HCT116 (cell line): ENCODE measurements around the gene CXXC1. TPM values are rescaled to one million over a fixed set of nuclear protein-coding genes. Genes with fewer than 3 reads are reported as not detected.

ENCODE experiments used
- ATAC-seq: fragments of 200-7000 bp; cut with Tn5 transposase; 2 replicates; pipeline ENCODE4 v1.9.1; 2020; ENCODE audit warnings: mild to moderate bottlenecking, moderate library complexity
- BruUV-seq: library from RNA; stranded (reverse); fragments of 400-500 nt; replicated peaks from 2 replicates; lab custom pipeline; 2021; lab: Mats Ljungman, UMichigan
- CTCF ChIA-PET: fragments of 300-600 bp; sonication (Branson Sonifier 250); formaldehyde crosslinking; loops from one replicate; lab custom pipeline; 2021; ENCODE audit warnings: antibody characterized with exemption; lab: Charles Lee
- POLR2A ChIA-PET: fragments of 300-600, 350-600 bp; sonication (Branson Sonifier 250); formaldehyde crosslinking; loops from one replicate; lab custom pipeline; 2021; ENCODE audit warnings: antibody characterized with exemption; lab: Charles Lee
- RAD21 ChIA-PET, 2 experiments: fragments of 300-600 bp; sonication (Branson Sonifier 250); formaldehyde crosslinking; loops; one replicate each; lab custom pipeline; 2023; ENCODE audit warnings: low total read pairs in 2 of 2; ENCODE audit not compliant: uncharacterized antibody in 2 of 2, unreplicated experiment in 2 of 2, low non-redundant PET in 1 of 2; lab: Charles Lee
- DNase-seq: peaks from one replicate; pipeline ENCODE4 v3.0.0-alpha.2; 2010; ENCODE audit warnings: low read depth, low spot score
- H2AFZ ChIP-seq: fragments of 200-600 bp; shearing (Covaris generic), sonication (generic); 2 replicates; pipeline ENCODE4 v1.6.1; 2017; ENCODE audit warnings: low read depth, mixed run types, mixed read lengths, antibody characterized with exemption, low read length; ENCODE audit not compliant: poor library complexity, severe bottlenecking
- H3K27ac ChIP-seq: 2 replicates; pipeline ENCODE4 v1.5.1; 2012; ENCODE audit warnings: low read depth, low read length
- H3K27me3 ChIP-seq: fragments of 200-600 bp; sonication (generic); 2 replicates; pipeline ENCODE4 v1.6.1; 2016; ENCODE audit warnings: mixed run types, low read length, mixed read lengths; ENCODE audit not compliant: insufficient read depth
- H3K36me3 ChIP-seq, 2 experiments: fragments of 200-500 bp in 1 of 2; fragments of 200-600 bp in 1 of 2; sonication (Bioruptor generic) in 1 of 2; sonication (generic) in 1 of 2; 2 replicates each; pipeline versions ENCODE4 v1.5.1 to v1.6.1; 2014 to 2016; ENCODE audit warnings: low read length in 2 of 2, inconsistent platforms in 1 of 2, mixed read lengths in 1 of 2, mixed run types in 1 of 2; ENCODE audit not compliant: insufficient read depth in 2 of 2, control insufficient read depth in 1 of 2
- H3K4me1 ChIP-seq, 2 experiments: fragments of 200-600 bp in 1 of 2; sonication (generic) in 1 of 2; 2 replicates each; pipeline versions ENCODE4 v1.5.1 to v1.6.1; 2012 to 2017; ENCODE audit warnings: low read length in 2 of 2, inconsistent platforms in 1 of 2, mild to moderate bottlenecking in 1 of 2, mixed read lengths in 1 of 2, mixed run types in 1 of 2, moderate library complexity in 1 of 2; ENCODE audit not compliant: insufficient read depth in 2 of 2, control insufficient read depth in 1 of 2
- H3K4me2 ChIP-seq: fragments of 200-600 bp; sonication (generic); 2 replicates; pipeline ENCODE4 v1.6.1; 2017; ENCODE audit warnings: mixed run types, low read length, mixed read lengths
- H3K4me3 ChIP-seq, 2 experiments: fragments of 200-600 bp in 1 of 2; sonication (generic) in 1 of 2; replicated peaks in 1 of 2; 2 replicates each; pipeline ENCODE4 v1.5.1; 2011 to 2016; ENCODE audit warnings: low read length in 2 of 2, control low read depth in 1 of 2, low read depth in 1 of 2, mild to moderate bottlenecking in 1 of 2, mixed read lengths in 1 of 2, mixed run types in 1 of 2
- H3K79me2 ChIP-seq: fragments of 200-600 bp; sonication (generic); 2 replicates; pipeline ENCODE4 v1.6.1; 2017; ENCODE audit warnings: mild to moderate bottlenecking, mixed run types, low read length, moderate library complexity, mixed read lengths; ENCODE audit not compliant: insufficient read depth
- H3K9ac ChIP-seq: fragments of 200-600 bp; sonication (generic); 2 replicates; pipeline ENCODE4 v1.6.1; 2016; ENCODE audit warnings: low read length, mixed read lengths
- H3K9me2 ChIP-seq: fragments of 200-600 bp; sonication (generic), shearing (Covaris generic); 2 replicates; pipeline ENCODE4 v1.6.1; 2017; ENCODE audit warnings: mixed run types, mild to moderate bottlenecking, moderate library complexity; ENCODE audit not compliant: insufficient read depth
- H3K9me3 ChIP-seq, 2 experiments: fragments of 200-500 bp in 1 of 2; fragments of 200-600 bp in 1 of 2; sonication (Bioruptor generic) in 1 of 2; sonication (generic) in 1 of 2; 2 replicates each; pipeline ENCODE4 v1.6.1; 2014 to 2017; ENCODE audit warnings: low read length in 2 of 2, mixed read lengths in 2 of 2, inconsistent platforms in 1 of 2, low read depth in 1 of 2, mild to moderate bottlenecking in 1 of 2, mixed run types in 1 of 2, moderate library complexity in 1 of 2; ENCODE audit not compliant: control insufficient read depth in 1 of 2, insufficient read depth in 1 of 2
- H4K20me1 ChIP-seq: fragments of 200-600 bp; sonication (generic), shearing (Covaris generic); 2 replicates; pipeline ENCODE4 v1.6.1; 2017; ENCODE audit warnings: mixed run types, mild to moderate bottlenecking, moderate library complexity; ENCODE audit not compliant: insufficient read depth
- EGR1 ChIP-seq: IDR thresholded peaks from 2 replicates; pipeline ENCODE4 v1.6.1; 2012; ENCODE audit warnings: low read depth
- EZH2 ChIP-seq: fragments of 200-600 bp; sonication (generic); IDR thresholded peaks from 2 replicates; pipeline ENCODE4 v1.6.1; 2017; ENCODE audit warnings: antibody characterized with exemption, mixed run types
- JUND ChIP-seq: IDR thresholded peaks from 2 replicates; pipeline ENCODE4 v1.6.1; 2012
- POLR2AphosphoS5 ChIP-seq: IDR thresholded peaks from 2 replicates; pipeline ENCODE4 v1.6.1; 2011; ENCODE audit warnings: mild to moderate bottlenecking, low read depth, low read length, moderate library complexity
- REST ChIP-seq: IDR thresholded peaks from 2 replicates; pipeline ENCODE4 v1.6.1; 2012; ENCODE audit warnings: low read depth
- SIN3A ChIP-seq: IDR thresholded peaks from 2 replicates; pipeline ENCODE4 v1.6.1; 2012; ENCODE audit warnings: low read depth
- ZBTB33 ChIP-seq: IDR thresholded peaks from 2 replicates; pipeline ENCODE4 v1.6.1; 2011; ENCODE audit warnings: mild to moderate bottlenecking, low read length, moderate library complexity; ENCODE audit not compliant: insufficient replicate concordance; ENCODE audit errors: extremely low read depth
- intact Hi-C: fragments of 100-400 bp; cut with micrococcal nuclease; formaldehyde crosslinking; loops from 2 replicates; pipeline ENCODE4 v1.10.0; 2022
- total RNA-seq: library from RNA; stranded (reverse); gene quantifications from one replicate; pipeline ENCODE4 v1.2.1, GENCODE V29; 2021; ENCODE audit not compliant: unreplicated experiment

The CXXC1 gene
- total RNA-seq, 1 experiment from 2014 or later = 101 TPM

- H3K4me3 ChIP-seq = no peak overlapping the region
- ATAC-seq = no peak
- BruUV-seq = no TSS peak
- H3K9me3 ChIP-seq = no peaks in the 10 kb centered on the region
- RAD21 ChIA-PET = no interaction called here
- intact Hi-C loops = no loop called here
- no peak overlapping the region for H3K27ac ChIP-seq
- no peaks in the 10 kb centered on the region; a peak in 1 of 4 replicates for H3K4me1 ChIP-seq
- no peaks in the 10 kb centered on the region for H4K20me1 ChIP-seq
- no peaks in the 10 kb centered on the region for H3K36me3 ChIP-seq
- TF ChIP-seq ZBTB33 (no peak), SIN3A (no peak), REST (no peak), EZH2 (no peak), EGR1 (no peak), JUND (no peak), POLR2AphosphoS5 (no peak)
- TF ChIP-seq, all 23 proteins: peak for 0
- Histone ChIP-seq H3K79me2 (no peaks in the 10 kb centered on the region), H2AFZ (no peak overlapping the region), H3K27me3 (no peaks in the 10 kb centered on the region), H3K4me2 (no peak overlapping the region), H3K9me2 (no peaks in the 10 kb centered on the region), H3K9ac (no peak overlapping the region)
- ChIA-PET POLR2A (no interaction called here), CTCF (interaction anchor here (1.0 kb wide), 1 partner anchor 28 kb away, joined by 3 read pairs; no protein-coding TSS in a partner anchor)
- DNase-seq = no peak
These were observed 55.1 kb downstream of the CXXC1 start for GRCh38 chr18:50232419-50232818.

Other genes starting within 250 kb of the CXXC1 start
- gene MYO5B, start 92.5 kb downstream of the CXXC1 start, total RNA-seq = 32.1 TPM
- gene CFAP53, start 21.2 kb downstream of the CXXC1 start, total RNA-seq = 1.1 TPM
- gene MBD1, start 6.2 kb downstream of the CXXC1 start, total RNA-seq = 63.9 TPM
- gene SKA1, start 87.4 kb upstream of the CXXC1 start, total RNA-seq = 34.5 TPM